Caco-2 (cell line): ENCODE measurements around the gene CHRM2. TPM values are rescaled to one million over a fixed set of nuclear protein-coding genes. Genes with fewer than 3 reads are reported as not detected.

Experiments used
- BruUV-seq: library from RNA; stranded (reverse); fragments of 400-500 nt; replicated peaks from 2 replicates; lab custom pipeline; 2021; lab: Mats Ljungman, UMichigan
- CTCF ChIA-PET: fragments of 300-600 bp; sonication (Branson Sonifier 250); formaldehyde crosslinking; loops from one replicate; lab custom pipeline; 2022; ENCODE audit warnings: antibody characterized with exemption; lab: Charles Lee
- POLR2A ChIA-PET: fragments of 300-600 bp; sonication (Branson Sonifier 250); formaldehyde crosslinking; loops from one replicate; lab custom pipeline; 2022; ENCODE audit warnings: antibody characterized with exemption; lab: Charles Lee
- DNase-seq, 2 experiments: peaks; one replicate each; pipeline versions ENCODE4 v3.0.0 to v3.0.0-alpha.2; 2020 to 2022
- H3K27me3 ChIP-seq: replicated peaks from 2 replicates; pipeline ENCODE4 v1.6.0; 2011; ENCODE audit warnings: low read length; ENCODE audit not compliant: control insufficient read depth, insufficient read depth
- H3K36me3 ChIP-seq: 2 replicates; pipeline ENCODE4 v1.5.1; 2011; ENCODE audit warnings: low read length; ENCODE audit not compliant: control insufficient read depth, insufficient read depth
- H3K4me1 ChIP-seq: fragments of 250-450 bp; sonication (Bioruptor Pico); 2 replicates; pipeline ENCODE4 v1.5.1; 2020; ENCODE audit warnings: mild to moderate bottlenecking
- H3K4me3 ChIP-seq: 2 replicates; pipeline ENCODE4 v1.5.1; 2011; ENCODE audit warnings: low read depth, mild to moderate bottlenecking, control low read depth, low read length
- H3K9me3 ChIP-seq: fragments of 250-450 bp; sonication (Bioruptor Pico); 2 replicates; pipeline ENCODE4 v1.5.1; 2020; ENCODE audit warnings: mild to moderate bottlenecking, moderate library complexity
- H3K27ac Mint-ChIP-seq: one replicate; pipeline ENCODE4 v1.8.0; 2022; ENCODE audit warnings: mixed read lengths; ENCODE audit not compliant: unreplicated experiment
- H3K27me3 Mint-ChIP-seq: one replicate; pipeline ENCODE4 v1.8.0; 2022; ENCODE audit warnings: mixed read lengths; ENCODE audit not compliant: insufficient read depth, unreplicated experiment
- H3K36me3 Mint-ChIP-seq: one replicate; pipeline ENCODE4 v1.8.0; 2022; ENCODE audit warnings: mild to moderate bottlenecking, mixed read lengths; ENCODE audit not compliant: insufficient read depth, unreplicated experiment
- H3K4me1 Mint-ChIP-seq: one replicate; pipeline ENCODE4 v1.8.0; 2022; ENCODE audit warnings: low read depth, mixed read lengths; ENCODE audit not compliant: unreplicated experiment
- H3K4me3 Mint-ChIP-seq: one replicate; pipeline ENCODE4 v1.8.0; 2022; ENCODE audit warnings: mild to moderate bottlenecking, moderate library complexity, mixed read lengths; ENCODE audit not compliant: unreplicated experiment
- H3K9me3 Mint-ChIP-seq: one replicate; pipeline ENCODE4 v1.8.0; 2022; ENCODE audit warnings: mixed read lengths; ENCODE audit not compliant: unreplicated experiment
- CTCF ChIP-seq, 2 experiments: fragments of 200-600 bp in 1 of 2; IDR thresholded peaks; 1 replicate in 1 of 2; 2 replicates in 1 of 2; pipeline versions ENCODE4 v1.5.1 to v1.8.0; 2011 to 2022; ENCODE audit warnings: antibody characterized with exemption in 1 of 2, control low read depth in 1 of 2, inconsistent platforms in 1 of 2, low read depth in 1 of 2, low read length in 1 of 2, mild to moderate bottlenecking in 1 of 2, moderate library complexity in 1 of 2; ENCODE audit not compliant: insufficient read depth in 1 of 2, severe bottlenecking in 1 of 2, unreplicated experiment in 1 of 2
- intact Hi-C: fragments of 100-400 bp; cut with micrococcal nuclease; formaldehyde crosslinking; loops from one replicate; pipeline ENCODE4 v1.10.0; 2022; ENCODE audit not compliant: unreplicated experiment
- total RNA-seq: library from RNA; stranded (reverse); gene quantifications from 2 replicates; pipeline ENCODE4 v1.2.3, GENCODE V29; 2022

CHRM2 gene
- total RNA-seq, 1 experiment from 2014 or later = not detected

DNA sequence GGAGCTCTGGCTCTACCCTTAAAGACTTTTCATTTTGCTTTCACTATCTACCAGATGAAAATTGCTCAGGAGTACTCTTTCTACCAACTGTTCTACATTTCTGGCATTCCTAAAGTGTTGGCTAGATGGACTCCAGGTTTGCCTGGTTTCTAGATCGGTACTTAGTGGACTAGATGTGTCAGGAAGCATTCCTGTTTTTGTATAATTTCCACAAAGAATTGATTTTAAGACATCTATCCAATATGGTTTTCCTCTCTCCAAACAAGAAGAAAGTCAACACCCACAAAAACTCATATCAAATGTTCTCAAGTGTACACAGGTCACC is 157.7 kb downstream of the CHRM2 start:
- POLR2A ChIA-PET = no interaction called here
- Histone ChIP-seq H3K4me3 (no peak overlapping the region), H3K4me1 (no peaks in the 10 kb centered on the region), H3K36me3 (no peaks in the 10 kb centered on the region), H3K9me3 (no peaks in the 10 kb centered on the region), H3K27me3 (no peaks in the 10 kb centered on the region)
- no peak overlapping the region for H3K27ac Mint-ChIP-seq
- no peak for TF ChIP-seq CTCF (IDR thresholded peaks at IDR 0.05; ENCODE audit: insufficient read depth in 1 of 2, low read depth in 1 of 2, low read length in 1 of 2, severe bottlenecking in 1 of 2, unreplicated experiment in 1 of 2)
- no peak for DNase-seq
- intact Hi-C loops = no loop called here
- no peaks in the 10 kb centered on the region for H3K27me3 Mint-ChIP-seq
- BruUV-seq = no TSS peak
- no peaks in the 10 kb centered on the region for H3K9me3 Mint-ChIP-seq
- H3K4me1 Mint-ChIP-seq = no peaks in the 10 kb centered on the region
- H3K36me3 Mint-ChIP-seq = no peaks in the 10 kb centered on the region
- CTCF ChIA-PET = no interaction called here
- no peak overlapping the region for H3K4me3 Mint-ChIP-seq

DNA sequence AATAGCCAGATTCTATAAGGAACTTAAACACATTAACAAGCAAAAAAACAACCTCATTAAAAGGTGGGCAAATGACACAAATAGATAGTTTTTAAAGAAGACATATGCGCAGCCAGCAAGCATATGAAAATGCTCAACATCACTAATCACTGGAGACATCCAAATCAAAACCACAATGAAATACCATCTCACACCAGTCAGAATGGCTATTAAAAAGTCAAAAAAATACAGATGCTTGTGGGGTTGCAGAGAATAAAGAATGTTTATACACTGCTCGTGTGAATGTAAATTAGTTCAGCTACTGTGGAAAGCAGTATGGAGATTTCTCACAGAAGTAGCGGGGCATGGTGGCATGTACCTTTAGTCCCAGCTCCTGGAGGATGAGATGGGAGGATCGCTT is 164.0 kb downstream of the CHRM2 start:
- H3K4me3 Mint-ChIP-seq = no peak overlapping the region
- TF ChIP-seq CTCF (IDR thresholded peaks at IDR 0.05; ENCODE audit: insufficient read depth in 1 of 2, low read depth in 1 of 2, low read length in 1 of 2, severe bottlenecking in 1 of 2, unreplicated experiment in 1 of 2) = no peak

DNA sequence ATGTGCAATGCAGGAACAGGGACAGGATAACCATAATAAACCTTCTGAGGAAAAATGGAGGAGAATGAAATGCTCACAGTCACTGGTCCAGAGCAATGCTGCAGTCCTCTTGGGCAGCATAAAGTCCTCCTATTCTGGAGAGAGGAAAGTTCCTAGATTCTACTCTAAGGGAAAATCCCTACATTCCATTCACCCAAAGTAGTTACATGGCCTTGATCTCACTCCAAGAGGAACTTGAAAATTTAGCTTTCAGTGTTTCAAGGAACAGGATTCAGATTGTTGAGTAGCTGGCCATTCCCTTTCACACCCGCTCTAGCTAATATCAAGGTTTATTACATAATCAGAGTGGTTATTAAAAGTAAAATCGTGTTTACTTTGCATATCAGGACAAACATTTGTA is 168.3 kb downstream of the CHRM2 start:
- Histone ChIP-seq H3K4me3 (no peak overlapping the region), H3K9me3 (no peaks in the 10 kb centered on the region), H3K4me1 (no peaks in the 10 kb centered on the region), H3K36me3 (no peaks in the 10 kb centered on the region), H3K27me3 (no peaks in the 10 kb centered on the region)
- ChIA-PET POLR2A (no interaction called here), CTCF (no interaction called here)
- Mint-ChIP-seq H3K36me3 (no peaks in the 10 kb centered on the region), H3K27ac (no peak overlapping the region), H3K9me3 (no peaks in the 10 kb centered on the region), H3K4me3 (no peak overlapping the region), H3K27me3 (peaks cover 2% of the 10 kb centered on the region), H3K4me1 (no peaks in the 10 kb centered on the region)
- no peak for DNase-seq
- no peak for TF ChIP-seq CTCF (IDR thresholded peaks at IDR 0.05; ENCODE audit: insufficient read depth in 1 of 2, low read depth in 1 of 2, low read length in 1 of 2, severe bottlenecking in 1 of 2, unreplicated experiment in 1 of 2)
- BruUV-seq = no TSS peak
- intact Hi-C loops = no loop called here

More for the DNA sequence above, 164.0 kb downstream of the CHRM2 start:
- intact Hi-C loops = no loop called here
- H3K4me1 ChIP-seq = no peaks in the 10 kb centered on the region
- H3K27me3 ChIP-seq = no peaks in the 10 kb centered on the region
- no peak overlapping the region for H3K4me3 ChIP-seq
- no peak for DNase-seq
- Mint-ChIP-seq H3K36me3 (no peaks in the 10 kb centered on the region), H3K27me3 (peaks cover 2% of the 10 kb centered on the region), H3K27ac (no peak overlapping the region), H3K4me1 (no peaks in the 10 kb centered on the region), H3K9me3 (no peaks in the 10 kb centered on the region)
- no peaks in the 10 kb centered on the region for H3K9me3 ChIP-seq
- H3K36me3 ChIP-seq = no peaks in the 10 kb centered on the region
- BruUV-seq = no TSS peak
- CTCF ChIA-PET = no interaction called here
- POLR2A ChIA-PET = no interaction called here
